Skeletal muscle satellite cell (primary cell): ENCODE results near the gene NPPB. TPM values are rescaled to one million over a fixed set of nuclear protein-coding genes. Genes with fewer than 3 reads are reported as not detected.
A peak's percentile ranks its signal among the peaks of the same experiment; 100 is the strongest.
"Not testable (repeated sequence)": the region's sequence is repeated elsewhere in the genome, so short reads cannot be mapped to it uniquely, and the experiment has no call there.

Experiments used
- H3K27me3 ChIP-seq: 2 replicates; pipeline ENCODE4 v1.7.0; 2013; ENCODE audit warnings: low read length; ENCODE audit not compliant: control insufficient read depth, insufficient read depth
- H3K36me3 ChIP-seq: 2 replicates; pipeline ENCODE4 v1.7.0; 2013; ENCODE audit warnings: mild to moderate bottlenecking, control low read depth, low read length; ENCODE audit not compliant: insufficient read depth
- H3K4me1 ChIP-seq: 2 replicates; pipeline ENCODE4 v1.7.0; 2013; ENCODE audit warnings: low read length; ENCODE audit not compliant: control insufficient read depth, insufficient read depth
- H3K4me2 ChIP-seq: 2 replicates; pipeline ENCODE4 v1.7.0; 2013; ENCODE audit warnings: mild to moderate bottlenecking, low read length
- H3K4me3 ChIP-seq: 2 replicates; pipeline ENCODE4 v1.7.0; 2013; ENCODE audit warnings: low read length
- H3K9ac ChIP-seq: 2 replicates; pipeline ENCODE4 v1.7.0; 2013; ENCODE audit warnings: mild to moderate bottlenecking, low read depth, low read length, moderate library complexity
- H3K9me3 ChIP-seq: replicated peaks from 2 replicates; pipeline ENCODE4 v1.7.0; 2013; ENCODE audit warnings: mild to moderate bottlenecking, control low read depth, low read length
- total RNA-seq: library from RNA; depleted of rRNA; stranded (reverse); fragments of >200 nt; gene quantifications from 2 replicates; pipeline ENCODE4 v1.2.3, GENCODE V29; 2012; rRNA removed

The NPPB gene
- total RNA-seq = not detected in 2 replicates

DNA sequence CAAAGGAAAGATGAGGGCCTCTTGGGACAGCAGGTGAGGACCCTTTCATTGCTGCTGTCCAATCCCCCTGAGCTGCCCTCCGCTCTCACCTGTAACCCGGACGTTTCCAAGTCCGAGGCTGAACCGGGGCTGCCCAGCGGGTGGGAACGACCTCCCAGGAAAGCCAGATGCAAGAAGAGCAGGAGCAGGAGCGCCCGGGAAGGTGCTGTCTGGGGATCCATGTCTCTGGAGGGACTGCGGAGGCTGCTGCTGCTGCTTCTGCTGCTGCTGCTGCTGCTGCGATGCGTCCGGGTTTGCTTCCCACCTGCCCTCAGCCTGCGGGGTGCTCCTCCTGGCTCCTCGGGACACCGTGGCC is at the start of gene NPPB:
TSS of gene NPPB (minus strand) at position 333 of the 355 bp plus-strand sequence. CDS start at position 221, 112 bp downstream.
- Histone ChIP-seq H3K4me1 (no peaks in the 10 kb centered on the region), H3K27me3 (peaks cover 70% of the 10 kb centered on the region), H3K9ac (no peak within 1 kb of the TSS), H3K9me3 (no peaks in the 10 kb centered on the region), H3K4me3 (no peak within 1 kb of the TSS), H3K36me3 (no peaks in the 10 kb centered on the region), H3K4me2 (peak within 1 kb of the TSS; percentile 9)

DNA sequence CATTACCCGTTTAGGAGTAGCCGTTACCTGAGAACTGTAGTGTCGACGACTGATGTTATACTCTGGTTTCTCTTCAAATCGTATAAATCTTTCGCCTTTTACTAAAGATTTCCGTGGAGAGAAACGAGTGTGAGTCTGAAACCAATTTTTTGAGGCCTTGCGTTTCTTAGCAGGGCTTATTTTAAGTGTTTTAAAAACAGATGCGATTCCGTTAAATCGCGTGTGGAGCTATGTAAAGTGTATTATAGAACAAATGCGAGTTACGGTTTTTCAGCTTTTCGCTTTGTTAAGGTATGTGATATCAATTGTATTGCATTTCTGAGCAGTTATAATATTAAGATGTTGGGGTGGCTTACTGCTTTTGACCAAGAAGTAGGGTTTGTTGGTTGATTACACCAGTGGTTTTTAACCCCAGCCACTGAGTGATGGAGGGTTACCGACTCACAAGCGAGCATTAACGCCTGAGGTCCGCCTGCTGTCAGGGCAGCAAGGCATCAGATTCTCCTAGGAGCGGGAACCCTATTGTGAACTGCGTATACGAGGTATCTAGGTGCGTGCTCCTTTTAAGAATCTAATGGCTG is 49.4 kb upstream of the NPPB start:
- peak overlapping the region; percentile 60 for H3K4me3 ChIP-seq
- no peaks in the 10 kb centered on the region for H3K9me3 ChIP-seq
- peak overlapping the region; percentile 82 for H3K4me2 ChIP-seq
- no peaks in the 10 kb centered on the region for H3K36me3 ChIP-seq
- no peaks in the 10 kb centered on the region for H3K27me3 ChIP-seq
- H3K4me1 ChIP-seq = peaks cover 5% of the 10 kb centered on the region
- H3K9ac ChIP-seq = peak overlapping the region; percentile 91

DNA sequence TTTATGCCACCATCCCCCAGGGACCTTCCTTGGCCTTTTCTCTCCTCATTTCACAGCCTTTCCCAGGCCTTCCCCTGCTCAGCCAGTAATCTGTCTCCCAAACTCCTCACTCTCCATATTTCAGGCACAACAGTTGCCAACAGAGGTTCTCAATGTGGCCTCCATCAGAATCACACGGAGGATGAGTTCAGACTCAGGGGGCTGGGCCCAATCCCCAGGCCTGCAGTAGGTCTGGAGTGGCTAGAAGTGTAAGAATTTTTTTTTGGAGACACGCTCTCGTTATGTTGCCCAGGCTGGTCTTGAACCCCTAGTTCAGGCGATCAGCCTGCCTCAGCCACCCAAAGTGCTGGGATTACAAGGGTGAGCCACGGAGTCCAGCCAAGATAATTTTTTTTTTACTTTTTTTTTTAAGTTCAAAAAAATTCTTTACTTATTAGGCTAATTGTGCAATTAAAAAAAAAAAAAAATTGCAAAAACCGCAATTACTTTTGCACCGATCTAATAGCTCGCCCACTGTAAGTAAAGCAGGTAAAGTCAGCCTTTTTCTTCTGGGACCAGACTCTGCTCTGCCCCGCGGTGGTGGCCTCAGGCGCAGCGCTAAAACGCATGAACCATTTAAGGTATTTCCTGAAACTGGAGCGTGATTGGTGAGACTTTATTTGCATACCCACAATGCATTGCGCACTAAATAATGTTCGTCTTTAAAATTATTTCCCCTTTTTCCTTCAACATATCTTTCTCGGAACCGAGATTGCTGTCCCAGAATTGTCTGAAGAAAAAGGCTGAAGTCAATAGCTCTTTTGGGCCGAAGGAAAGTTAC is 48.7 kb upstream of the NPPB start:
- Histone ChIP-seq H3K4me3 (no peak overlapping the region), H3K36me3 (no peaks in the 10 kb centered on the region), H3K9me3 (no peaks in the 10 kb centered on the region), H3K9ac (peak overlapping the region; percentile 91), H3K4me2 (peak overlapping the region; percentile 74), H3K4me1 (peaks cover 5% of the 10 kb centered on the region), H3K27me3 (peaks cover under 1% of the 10 kb centered on the region)

DNA sequence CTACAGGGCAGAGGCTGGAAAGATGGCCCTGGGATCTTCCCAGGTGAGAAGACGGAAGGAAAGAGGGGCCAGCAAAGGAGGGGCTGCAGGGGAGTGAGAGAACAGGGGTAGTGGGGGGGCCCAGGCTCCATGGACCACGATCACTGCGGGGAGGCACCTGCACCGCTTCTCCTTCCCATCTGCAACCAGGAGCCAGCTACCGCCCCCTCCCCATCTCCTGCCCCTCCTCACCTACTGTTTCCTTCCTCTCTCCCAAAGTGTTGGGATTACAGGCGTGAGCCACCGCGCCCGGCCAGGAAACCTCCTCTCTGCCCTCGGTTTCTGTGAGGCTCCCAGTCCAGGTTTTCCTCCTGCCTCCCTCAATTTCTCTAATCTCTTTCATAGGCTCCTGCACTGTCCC is 48.1 kb upstream of the NPPB start:
- H3K9me3 ChIP-seq = no peaks in the 10 kb centered on the region
- peaks cover 5% of the 10 kb centered on the region for H3K27me3 ChIP-seq
- H3K36me3 ChIP-seq = no peaks in the 10 kb centered on the region
- no peak overlapping the region for H3K9ac ChIP-seq
- peaks cover 5% of the 10 kb centered on the region for H3K4me1 ChIP-seq
- H3K4me2 ChIP-seq = no peak overlapping the region
- H3K4me3 ChIP-seq = no peak overlapping the region

DNA sequence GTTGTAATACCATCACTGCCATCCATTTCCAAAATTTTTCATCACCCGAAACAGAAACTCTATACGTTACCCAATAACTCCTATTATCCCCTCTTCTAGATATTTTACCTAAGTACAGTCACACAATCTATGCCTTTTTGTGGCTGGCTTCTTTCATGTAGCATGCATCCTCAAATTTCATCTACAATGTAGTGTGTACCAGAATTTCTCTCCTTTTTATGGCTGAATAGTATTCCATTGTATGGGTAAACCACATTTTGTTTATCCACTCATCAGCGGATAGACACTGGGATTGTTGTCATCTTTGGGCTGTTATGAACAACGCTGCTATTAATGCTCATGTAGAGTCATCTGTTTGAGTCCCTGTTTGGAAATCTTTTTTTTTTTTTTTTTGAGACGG is 46.2 kb upstream of the NPPB start:
- no peak overlapping the region for H3K4me3 ChIP-seq
- no peaks in the 10 kb centered on the region for H3K9me3 ChIP-seq
- no peak overlapping the region for H3K4me2 ChIP-seq
- H3K4me1 ChIP-seq = peaks cover 5% of the 10 kb centered on the region
- H3K27me3 ChIP-seq = peaks cover 8% of the 10 kb centered on the region
- H3K36me3 ChIP-seq = no peaks in the 10 kb centered on the region
- H3K9ac ChIP-seq = no peak overlapping the region

DNA sequence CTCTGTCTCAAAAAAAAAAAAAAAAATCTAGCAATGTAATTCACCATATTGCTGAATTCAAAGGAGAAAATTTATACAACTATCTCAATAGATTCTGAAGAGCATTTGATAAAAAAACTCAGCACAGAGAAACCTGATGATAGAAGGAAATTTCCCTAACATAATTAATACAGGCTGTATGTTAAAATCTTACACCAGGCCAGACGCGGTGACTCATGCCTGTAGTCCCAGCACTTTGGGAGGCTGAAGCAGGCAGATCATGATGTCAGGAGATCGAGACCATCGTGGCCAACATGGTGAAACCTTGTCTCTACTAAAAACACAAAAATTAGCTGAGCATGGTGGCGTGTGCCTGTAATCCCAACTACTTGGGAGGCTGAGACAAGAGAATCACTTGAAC is 45.4 kb upstream of the NPPB start:
- H3K9me3 ChIP-seq, H3K9ac ChIP-seq, H3K4me3 ChIP-seq, H3K36me3 ChIP-seq, H3K4me2 ChIP-seq, H3K4me1 ChIP-seq: not testable (repeated sequence)
- H3K27me3 ChIP-seq = peaks cover 14% of the 10 kb centered on the region

DNA sequence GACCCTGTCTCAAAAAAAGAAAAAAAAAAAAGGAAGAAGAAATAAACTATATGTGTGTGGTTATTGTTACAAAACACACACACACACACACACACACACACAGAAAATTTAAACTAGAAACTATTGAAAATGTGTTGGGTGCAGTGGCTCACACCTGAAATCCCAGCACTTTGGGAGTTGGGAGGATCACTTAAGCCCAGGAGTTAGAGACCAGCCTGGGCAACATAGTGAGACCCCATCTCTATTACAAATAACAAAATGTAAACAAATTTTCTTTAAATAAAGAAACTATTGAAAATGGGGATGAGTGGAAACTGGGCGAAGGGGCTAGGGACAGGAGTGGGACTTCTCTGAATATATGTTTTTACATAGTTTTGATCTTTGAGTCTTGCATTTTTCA is 44.5 kb upstream of the NPPB start:
- H3K36me3 ChIP-seq = no peaks in the 10 kb centered on the region
- H3K4me2 ChIP-seq = no peak overlapping the region
- H3K9me3 ChIP-seq = no peaks in the 10 kb centered on the region
- no peak overlapping the region for H3K9ac ChIP-seq
- no peaks in the 10 kb centered on the region for H3K4me1 ChIP-seq
- no peak overlapping the region for H3K4me3 ChIP-seq
- H3K27me3 ChIP-seq = peaks cover 22% of the 10 kb centered on the region

DNA sequence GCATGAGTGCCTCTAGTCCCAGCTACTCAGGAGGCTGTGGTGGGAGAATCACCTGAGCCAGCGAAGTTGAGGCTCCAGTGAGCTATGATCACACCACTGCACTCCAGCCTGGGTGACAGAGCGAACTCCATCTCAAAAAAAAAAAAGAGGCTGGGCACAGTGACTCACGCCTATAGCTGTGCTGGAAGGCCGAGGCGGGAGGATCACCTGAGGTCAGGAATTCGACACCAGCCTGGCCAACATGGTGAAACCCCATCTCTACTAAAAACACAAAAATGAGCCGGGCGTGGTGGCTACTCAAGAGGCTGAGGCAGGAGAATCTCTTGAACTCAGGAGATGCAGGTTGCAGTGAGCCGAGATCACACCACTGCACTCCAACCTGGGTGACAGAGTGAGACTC is 42.7 kb upstream of the NPPB start:
- not testable (repeated sequence) for H3K4me1 ChIP-seq, H3K36me3 ChIP-seq, H3K4me2 ChIP-seq, H3K9ac ChIP-seq, H3K4me3 ChIP-seq, H3K9me3 ChIP-seq
- H3K27me3 ChIP-seq = peaks cover 25% of the 10 kb centered on the region

DNA sequence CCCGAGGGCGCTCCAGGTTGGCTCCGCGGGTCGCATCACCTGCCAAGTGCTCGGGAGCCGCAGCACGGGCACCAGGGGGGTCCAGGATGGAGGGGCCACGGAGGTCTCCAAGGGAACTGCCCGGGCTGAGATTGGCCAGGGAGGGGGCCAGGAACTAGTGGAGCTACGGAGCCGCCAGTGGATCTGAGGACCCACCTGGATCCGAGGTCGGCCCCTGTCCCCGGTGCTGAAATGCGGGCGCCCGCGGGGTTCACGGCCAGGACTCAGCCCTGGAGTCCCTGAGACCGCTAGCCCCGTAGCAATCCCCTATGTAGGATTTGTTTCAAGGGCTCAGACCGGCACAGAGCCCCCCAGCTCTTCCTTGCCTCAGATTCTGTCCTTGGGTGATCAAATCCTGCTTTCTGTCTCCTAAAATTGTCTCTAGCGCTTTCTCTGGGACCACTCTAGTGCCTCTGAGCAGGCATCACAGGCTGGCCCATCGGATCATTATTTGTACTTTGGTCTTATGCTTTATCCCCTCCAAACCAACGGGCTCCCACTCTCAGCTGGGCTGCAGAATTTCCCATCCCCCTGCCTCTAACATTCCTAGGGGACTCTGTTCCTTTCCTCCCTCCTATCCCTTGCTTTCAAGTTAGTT is 40.2 kb upstream of the NPPB start:
- Histone ChIP-seq H3K9ac (no peak overlapping the region), H3K4me1 (no peaks in the 10 kb centered on the region), H3K9me3 (no peaks in the 10 kb centered on the region), H3K27me3 (peaks cover 25% of the 10 kb centered on the region), H3K36me3 (no peaks in the 10 kb centered on the region), H3K4me2 (no peak overlapping the region), H3K4me3 (no peak overlapping the region)

DNA sequence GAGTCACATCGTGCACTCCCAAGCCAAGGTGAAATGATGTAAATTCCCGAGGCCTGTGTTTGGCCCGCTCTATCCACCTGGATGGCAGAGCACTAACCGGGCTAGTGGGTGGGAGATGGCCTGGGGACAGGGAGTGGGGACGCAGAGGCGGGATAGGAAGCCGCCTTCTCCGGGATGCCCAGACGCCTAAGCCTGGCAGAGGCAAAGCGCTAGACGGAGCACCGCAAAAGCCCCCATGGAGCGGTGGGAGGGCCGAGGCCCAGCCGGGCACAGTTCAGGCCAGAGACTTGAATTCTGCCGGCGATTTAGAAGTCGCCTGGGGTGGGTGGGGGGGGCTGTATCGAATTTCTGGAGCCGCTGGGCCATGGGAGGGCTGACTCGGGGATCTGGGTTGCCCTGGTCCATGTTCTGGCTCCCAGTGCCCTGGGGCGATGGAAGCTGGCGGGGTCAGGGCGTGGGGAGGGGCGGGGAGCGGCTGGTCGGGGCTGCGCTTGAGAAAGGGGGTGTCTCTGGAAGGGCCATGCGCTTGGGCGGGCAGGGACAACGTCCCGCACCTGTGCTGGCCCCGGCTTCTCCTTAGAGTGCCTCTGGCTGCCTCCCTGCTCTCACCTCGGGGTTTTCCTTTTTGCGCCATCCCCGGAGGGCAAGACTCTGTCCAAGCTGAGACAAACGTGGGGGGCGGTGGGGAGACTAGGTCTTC is 39.5 kb upstream of the NPPB start:
- no peak overlapping the region for H3K4me3 ChIP-seq
- no peak overlapping the region for H3K9ac ChIP-seq
- H3K9me3 ChIP-seq = no peaks in the 10 kb centered on the region
- H3K27me3 ChIP-seq = peaks cover 28% of the 10 kb centered on the region
- no peak overlapping the region for H3K4me2 ChIP-seq
- no peaks in the 10 kb centered on the region for H3K36me3 ChIP-seq
- H3K4me1 ChIP-seq = no peaks in the 10 kb centered on the region

DNA sequence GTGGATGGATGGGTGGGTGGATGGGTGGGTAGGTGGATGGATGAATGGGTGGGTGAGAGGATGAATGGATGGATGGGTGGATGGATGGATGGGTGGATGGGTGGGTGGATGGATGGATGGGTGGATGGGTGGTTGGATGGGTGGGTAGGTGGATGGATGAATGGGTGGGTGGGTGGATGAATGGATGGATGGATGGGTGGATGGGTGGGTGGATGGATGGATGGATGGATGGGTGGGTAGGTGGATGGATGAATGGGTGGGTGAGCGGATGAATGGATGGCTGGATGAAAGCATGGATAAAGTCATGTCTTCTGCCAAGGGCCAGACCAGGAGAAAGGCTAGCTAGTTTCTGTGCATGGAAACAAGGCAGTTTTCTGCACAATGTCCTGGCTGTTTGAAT is 35.8 kb upstream of the NPPB start:
- H3K4me1 ChIP-seq, H3K4me3 ChIP-seq, H3K9ac ChIP-seq, H3K36me3 ChIP-seq, H3K9me3 ChIP-seq, H3K4me2 ChIP-seq: not testable (repeated sequence)
- peaks cover 32% of the 10 kb centered on the region for H3K27me3 ChIP-seq
